Right kidney (tissue), 1 donor: ENCODE data around the gene ZNF546.
"Not testable (repeated sequence)": the region's sequence is repeated elsewhere in the genome, so short reads cannot be mapped to it uniquely, and the experiment has no call there.

ENCODE experiments used
- DNase-seq: peaks from one replicate; pipeline ENCODE4 v3.0.0-alpha.2; 2016

ZNF546 gene

DNA sequence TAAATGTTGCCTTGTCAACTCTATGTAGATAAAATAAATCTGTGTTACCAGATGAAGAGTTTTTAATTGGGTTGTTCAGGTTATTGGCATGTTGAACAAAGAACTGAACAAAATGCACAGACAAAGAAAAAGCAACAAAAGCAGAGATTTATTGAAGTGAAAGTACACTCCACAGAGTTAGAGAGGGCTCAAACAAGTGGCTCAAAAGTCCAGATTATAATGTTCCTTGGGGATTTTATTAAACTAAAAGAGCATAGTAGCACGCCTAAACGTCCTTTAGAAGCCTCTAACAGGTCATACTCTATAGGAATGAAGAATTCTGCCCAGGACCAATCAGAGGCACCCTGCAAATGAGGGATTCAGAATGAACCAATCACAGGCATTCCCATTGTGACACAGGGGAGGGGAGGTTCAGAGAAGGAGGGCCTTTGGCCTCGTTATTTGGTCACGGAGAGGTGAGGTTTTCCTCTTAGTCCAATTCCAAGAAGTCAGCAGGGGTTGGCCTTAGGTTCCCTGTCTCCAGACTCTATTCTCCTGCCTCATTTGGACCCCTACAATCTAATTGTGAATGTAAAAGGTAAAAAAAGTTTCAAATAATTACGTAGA lies 13.1 kb upstream of the ZNF546 start:
- DNase-seq: no peak

DNA sequence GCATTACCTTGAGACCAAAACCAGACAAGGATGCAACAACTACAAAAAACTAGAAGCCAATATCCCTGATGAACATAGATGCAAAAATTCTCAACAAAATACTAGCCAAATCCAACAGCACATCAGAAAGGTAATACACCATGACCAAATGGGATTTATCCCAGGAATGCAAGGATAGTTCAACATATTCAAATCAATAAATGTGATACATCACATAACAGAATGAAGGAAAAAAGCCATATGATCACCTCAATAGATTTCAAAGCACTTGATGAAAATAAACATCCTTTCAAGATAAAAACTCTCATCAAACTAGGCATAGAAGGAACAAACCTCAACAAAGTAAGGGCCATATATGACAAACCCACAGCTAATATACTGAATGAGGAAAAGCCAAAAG lies 10.2 kb upstream of the ZNF546 start:
- no peak for DNase-seq

DNA sequence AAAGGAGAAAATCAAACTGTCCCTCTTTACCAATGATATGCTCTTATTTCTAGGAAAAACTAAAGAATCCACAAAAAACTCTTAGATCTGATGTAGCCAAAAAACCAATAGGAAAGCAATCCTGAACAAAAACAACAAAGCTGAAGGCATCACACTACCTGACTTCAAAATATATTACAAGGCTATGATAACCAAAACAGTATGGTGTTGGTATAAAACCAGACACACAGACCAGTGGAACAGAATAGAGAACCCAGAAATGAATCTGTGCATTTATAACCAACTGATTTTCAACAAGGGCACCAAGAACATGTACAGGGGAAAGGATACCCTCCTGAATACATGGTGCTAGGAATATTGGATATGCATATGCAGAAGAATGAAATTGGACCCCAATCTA lies 9.7 kb upstream of the ZNF546 start:
- DNase-seq: no peak

DNA sequence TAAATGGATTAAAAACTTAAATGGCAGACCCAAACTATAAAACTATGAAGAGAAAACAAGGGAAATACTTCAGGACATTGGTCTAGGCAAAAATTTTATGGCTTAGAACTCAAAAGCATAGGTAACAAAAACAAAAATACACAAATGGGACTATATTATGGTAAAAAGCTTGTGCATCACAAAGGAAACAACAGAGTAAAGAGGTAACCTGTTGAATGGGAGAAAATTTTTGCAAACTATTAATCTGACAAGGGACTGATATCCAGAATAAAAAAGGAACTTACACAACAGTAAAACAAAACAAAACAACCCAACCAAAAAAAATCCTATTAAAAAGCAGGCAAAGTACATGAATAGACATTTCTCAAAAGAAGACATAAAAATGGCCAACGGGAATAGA lies 9.3 kb upstream of the ZNF546 start:
- DNase-seq: no peak

DNA sequence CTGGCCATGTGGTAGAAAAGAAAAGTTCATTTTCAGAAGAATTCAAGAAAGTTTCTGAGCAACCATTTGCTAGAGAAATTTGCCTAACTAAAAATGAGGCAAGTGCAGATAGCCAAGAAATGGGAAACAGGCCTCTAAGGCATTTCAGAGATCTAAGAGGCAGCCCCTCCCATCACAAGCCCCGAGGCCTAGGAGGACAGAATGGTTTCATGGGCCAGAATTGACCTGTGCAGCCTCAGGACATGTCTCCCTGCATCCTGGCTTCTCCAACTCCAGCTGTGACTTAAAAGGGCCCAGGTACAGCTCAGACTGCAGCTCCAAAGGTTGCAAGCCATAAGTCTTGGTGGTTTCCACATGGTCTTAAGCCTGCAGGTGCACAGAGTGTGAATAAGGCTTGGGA lies 3.3 kb upstream of the ZNF546 start:
- DNase-seq: no peak

DNA sequence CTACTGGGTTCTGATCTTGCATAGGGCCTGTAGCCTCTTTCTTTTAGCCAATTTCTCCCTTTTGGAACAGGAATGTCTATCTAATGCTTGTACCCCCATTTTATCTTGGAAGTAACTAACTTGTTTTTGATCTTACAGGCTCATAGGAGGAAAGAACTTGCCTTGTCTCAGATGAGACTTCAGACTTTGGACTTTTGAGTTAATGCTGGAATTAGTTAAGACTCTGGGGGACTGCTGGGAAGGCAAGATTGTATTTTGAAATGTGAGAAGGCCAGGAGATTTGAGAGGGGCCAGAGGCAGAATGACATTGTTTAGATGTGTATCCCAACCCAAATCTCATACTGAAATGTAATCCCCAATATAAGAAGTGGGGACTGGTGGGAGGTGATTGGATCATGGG lies 2.5 kb upstream of the ZNF546 start:
- DNase-seq: no peak

DNA sequence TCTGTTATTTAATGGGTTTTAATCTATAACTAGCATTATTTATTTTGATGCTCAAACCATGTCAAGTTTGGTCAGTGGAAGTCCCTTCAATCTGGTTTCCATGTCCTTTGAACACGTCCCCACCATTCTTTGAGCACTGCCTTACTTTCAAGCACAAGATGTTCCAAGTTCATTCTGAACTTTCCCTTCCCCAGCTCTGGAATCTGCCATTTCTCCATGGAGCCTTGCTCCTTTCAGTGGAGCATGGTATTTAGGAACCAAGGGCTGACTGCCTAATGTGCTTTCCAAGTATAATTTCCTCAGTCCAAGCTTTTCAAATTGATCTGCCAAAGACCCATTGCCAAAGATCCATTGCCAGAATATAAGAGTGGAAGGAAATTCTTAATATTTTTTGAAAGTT lies 1.1 kb upstream of the ZNF546 start:
- DNase-seq: no peak

DNA sequence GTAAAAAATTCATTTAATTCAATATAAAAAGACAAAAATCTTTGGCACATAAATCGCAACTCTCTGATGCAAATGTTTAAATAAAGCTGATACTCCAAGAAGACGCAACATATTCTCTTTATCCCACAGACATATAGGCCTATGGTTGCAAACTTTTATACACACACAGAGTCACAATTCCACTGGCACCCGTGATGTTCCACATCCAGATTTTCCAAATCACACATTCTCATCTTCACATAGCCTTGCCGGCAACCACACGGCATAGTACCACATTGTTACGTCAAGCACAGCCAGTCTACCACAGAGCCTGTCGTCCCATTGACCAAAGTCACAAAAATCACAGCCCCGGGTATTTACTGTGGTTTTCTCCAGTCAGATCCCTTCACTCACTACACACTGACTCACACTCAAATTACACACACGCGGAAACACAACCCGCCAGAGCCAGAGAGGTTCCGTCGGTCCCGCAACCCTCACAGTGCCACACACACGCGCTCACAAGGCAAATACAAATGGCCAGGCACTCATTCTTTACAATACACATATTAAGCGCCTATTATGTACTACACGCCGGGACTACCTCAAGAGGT lies 546 bp upstream of the ZNF546 start:
- DNase-seq: no peak

DNA sequence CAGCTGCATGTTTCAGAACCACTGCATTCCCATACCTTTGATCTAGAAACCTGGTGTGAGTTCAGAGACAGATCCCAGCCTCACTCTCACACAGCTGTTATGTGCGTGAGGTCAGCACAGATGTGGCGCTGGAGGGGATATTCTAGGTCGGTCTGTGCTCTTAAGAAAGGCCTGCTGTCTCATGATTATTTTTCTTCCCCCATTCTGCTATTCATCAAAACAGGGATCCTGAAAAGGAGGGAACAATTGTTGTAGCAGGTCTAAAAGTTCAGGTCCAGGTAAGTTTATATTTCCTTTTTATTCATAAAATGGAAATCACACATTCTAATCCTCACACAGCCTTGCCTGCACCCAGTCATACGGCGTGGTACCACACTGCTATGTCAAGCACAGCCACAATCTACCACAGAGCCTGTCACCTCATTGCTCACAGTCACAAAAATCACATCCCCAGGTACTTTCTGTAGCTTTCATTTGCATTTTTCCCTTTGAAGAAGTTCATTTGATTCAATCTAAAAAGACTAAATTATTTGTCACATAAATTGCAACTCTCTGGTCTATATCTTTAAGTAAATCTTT lies 867 bp downstream of the ZNF546 start:
- no peak for DNase-seq

DNA sequence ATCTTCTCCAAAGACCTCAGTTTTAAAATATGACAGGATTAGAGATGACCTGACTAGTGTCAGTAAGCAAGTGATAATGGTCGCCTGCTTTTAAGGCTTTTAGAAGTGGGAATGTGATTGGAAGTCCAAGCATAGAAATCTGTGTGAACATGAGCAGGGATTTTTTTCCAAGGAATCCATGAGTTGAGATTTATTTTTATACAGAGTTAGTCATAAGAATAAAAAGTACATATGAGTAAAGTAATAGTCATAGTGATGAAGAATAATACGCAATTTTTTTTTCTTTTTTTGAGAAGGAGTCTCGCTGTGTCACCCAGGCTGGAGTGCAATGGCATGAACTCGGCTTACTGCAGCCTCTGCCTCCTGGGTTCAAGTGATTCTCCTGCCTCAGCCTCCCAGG lies 1.6 kb downstream of the ZNF546 start:
- no peak for DNase-seq

DNA sequence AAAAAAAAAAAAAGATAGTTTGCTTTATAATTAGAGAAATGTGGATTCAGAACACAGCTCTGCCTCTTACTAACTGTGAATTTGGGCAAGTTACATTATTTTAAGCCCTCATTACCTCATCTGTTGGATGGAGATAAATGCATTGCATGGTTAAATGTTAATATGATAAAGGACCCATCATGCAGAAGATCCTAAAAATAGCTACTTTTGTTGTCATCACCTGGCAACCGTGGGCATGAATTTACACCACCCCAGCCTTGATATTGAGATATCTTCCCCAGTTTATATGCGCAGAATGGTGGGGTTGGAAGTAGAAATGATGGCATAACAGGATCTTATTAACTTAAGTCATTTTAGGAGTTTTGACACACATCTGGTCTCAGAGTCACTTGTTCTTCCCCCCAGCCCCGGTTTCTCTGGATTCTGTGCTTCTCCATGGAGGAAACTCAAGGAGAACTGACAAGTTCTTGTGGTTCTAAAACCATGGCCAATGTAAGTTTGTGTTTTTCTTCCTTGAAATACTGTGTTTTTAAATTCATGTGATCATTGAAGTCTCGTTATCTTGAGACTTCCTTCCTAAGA lies 8.9 kb downstream of the ZNF546 start:
- DNase-seq: no peak

DNA sequence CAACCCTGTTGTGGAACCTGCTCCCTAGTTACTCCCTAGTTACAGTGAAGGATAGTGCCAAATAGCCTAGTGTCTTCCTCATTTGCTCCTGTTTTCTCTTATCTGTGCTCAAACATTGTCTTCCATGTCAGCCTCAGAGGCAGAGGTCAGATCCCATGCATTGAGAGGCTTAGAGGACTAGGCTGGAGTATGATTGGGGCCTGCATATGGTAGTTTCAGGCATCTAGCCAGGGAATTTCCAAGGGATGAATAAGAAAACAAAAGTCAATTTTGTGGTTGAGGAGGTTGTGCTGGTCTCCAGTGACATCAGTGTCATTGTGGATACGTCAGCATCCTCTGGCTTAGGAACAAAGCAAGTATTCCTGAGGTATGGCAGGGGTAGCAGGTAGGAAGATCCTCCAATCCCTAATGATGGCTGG lies 9.4 kb downstream of the ZNF546 start:
- DNase-seq: no peak

DNA sequence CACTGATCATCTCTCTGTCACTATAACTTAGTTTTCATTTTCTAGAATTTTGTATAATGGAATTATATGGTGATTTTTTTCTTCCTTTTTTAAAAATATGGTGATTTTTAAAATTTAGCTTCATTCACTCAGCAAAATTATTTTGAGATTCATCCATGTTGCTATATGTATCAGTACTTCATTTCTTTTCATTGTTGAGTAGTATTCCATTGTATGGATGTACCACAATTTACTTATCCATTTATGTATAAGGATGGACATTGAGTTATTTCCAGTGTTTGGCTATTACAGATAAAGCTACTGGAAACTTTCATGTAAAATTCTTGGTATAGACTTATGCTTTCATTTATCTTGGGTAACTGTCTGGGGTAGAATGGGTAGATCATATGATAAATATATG lies 12.8 kb downstream of the ZNF546 start:
- no peak for DNase-seq

DNA sequence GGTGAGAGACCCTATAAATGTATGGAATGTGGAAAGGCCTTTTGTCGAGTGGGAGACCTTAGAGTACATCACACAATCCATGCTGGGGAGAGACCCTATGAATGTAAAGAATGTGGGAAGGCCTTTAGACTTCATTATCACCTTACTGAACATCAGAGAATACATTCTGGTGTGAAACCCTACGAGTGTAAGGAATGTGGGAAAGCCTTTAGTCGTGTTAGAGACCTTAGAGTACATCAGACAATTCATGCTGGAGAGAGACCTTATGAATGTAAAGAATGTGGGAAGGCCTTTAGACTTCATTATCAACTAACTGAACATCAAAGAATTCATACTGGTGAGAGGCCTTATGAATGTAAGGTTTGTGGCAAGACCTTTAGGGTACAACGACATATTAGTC lies 17.1 kb downstream of the ZNF546 start:
- no peak for DNase-seq

DNA sequence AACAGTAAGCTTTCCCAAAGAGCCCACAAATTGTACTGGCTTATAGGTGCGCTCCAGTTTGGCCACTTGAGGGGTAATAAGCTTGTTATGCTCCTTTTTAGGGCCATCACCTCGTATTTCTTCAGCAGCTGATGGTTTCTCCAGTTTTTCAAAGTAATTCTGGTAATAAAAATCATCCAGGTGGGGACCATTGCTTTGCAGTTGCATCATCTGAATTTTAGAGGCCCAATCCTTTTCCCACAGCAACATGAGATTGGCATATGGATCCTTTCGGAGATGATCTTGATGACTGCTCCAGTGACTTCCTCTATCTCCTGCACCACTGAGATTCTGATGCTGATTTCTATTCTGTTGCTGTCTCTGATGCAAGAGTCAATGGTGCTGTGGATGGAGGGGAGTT lies 27.1 kb downstream of the ZNF546 start:
- no peak for DNase-seq

DNA sequence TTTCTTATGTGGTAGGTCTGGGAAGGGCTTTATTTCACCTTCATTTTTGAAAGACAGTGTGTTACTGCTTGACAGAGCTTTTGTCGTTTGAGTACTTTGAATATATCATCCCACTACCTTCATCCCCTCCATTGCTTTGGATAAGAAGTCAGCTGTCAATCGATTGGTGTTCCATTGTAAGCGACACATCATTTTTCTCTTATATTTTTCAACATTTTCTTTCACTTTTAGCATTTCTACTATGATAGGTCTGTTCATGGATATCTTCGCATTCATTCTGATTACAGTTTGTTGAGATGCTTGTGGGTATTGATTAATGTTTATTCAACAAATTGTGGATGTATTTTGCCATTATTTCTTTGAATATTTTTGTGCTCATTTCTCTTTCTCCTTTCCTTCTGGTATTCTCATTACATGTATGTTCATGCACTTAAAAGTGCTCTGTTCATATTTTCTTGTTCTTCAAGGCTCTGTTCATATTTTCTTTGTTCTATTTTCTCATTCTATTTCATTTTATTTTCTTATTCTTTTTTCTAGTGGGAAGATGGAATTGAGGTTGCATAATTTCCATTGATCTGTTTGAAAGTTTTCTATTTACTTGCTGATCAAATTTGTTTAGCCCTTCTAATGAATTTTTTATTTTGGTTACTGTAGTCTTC lies 29.2 kb downstream of the ZNF546 start:
- DNase-seq: no peak

DNA sequence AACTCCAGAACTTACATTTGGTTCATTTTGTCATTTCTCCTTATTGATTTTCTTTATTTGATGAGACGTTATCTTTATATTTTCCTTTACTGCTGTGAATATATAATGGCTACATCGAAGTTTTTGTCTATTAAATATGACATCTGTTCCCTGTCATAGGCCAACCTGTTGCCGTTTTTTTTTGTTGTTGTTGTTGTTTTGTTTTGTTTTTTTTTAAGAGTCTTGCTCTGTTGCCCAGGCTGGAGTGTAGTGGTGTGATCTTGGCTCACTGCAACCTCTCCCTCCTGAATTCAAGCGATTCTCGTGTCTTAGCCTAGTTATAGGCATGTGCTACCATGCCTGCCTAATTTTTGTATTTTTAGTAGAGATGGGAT lies 29.7 kb downstream of the ZNF546 start:
- DNase-seq: no peak

DNA sequence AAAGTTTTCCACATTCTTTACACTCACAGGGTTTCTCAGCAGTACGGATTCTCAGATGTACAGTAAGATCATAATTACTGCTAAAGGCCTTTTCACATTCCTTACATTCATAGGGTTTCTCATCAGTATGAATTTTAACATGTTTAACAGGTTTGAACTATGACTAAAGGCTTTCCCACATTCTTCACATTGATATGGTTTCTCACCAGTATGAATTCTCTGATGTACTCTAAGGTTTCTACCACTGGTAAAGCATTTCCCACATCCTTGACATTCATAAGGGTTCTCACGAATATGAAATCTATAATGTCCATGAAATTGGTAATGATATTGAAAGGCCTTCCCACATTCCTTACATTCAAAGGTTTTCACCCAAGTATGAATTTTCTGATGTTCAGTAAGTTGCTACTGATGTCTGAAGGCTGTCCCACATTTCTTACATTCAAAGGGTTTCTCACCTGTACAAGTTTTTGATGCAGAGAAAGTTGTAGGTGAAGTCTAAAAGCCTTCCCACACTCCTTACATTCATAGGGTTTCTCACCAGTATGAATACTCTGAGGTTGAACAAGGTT lies 37.2 kb downstream of the ZNF546 start:
- no peak for DNase-seq

DNA sequence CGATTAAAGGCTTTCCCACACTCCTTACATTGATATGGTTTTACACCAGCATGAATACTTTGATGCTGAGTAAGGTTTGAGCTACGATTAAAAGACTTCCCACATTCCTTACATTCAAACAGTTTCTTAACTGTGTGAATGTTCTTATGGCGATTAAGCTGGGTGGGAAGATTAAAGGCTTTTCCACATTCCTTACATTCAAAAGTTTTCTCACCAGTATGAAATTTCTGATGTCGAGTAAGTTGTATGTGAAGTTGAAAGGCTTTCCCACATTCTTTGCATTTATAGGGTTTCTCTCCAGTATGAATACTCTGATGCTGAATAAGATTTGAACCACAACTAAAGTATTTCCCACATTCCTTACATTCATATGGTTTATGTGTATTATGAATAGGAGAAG lies 39.1 kb downstream of the ZNF546 start:
- DNase-seq: no peak

DNA sequence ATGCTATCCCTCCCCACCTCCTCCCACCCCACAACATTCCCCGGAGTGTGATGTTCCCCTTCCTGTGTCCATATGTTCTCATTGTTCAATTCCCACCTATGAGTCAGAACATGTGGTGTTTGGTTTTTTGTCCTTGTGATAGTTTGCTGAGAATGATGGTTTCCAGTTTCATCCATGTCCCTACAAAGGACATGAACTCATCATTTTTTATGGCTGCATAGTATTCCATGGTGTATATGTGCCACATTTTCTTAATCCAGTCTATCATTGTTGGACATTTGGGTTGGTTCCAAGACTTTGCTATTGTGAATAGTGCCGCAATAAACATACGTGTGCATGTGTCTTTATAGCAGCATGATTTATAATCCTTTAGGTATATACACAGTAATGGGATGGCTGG lies 41.2 kb downstream of the ZNF546 start:
- DNase-seq: not testable (repeated sequence)

DNA sequence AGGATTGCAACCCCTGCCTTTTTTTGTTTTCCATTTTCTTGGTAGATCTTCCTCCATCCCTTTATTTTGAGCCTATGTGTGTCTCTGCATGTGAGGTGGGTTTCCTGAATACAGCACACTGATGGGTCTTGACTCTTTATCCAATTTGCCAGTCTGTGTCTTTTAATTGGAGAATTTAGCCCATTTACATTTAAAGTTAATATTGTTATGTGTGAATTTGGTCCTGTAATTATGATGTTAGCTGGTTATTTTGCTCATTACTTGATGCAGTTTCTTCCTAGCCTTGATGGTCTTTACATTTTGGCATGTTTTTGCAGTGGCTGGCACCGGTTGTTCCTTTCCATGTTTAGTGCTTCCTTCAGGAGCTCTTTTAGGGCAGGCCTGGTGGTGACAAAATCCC lies 44.9 kb downstream of the ZNF546 start:
- not testable (repeated sequence) for DNase-seq

DNA sequence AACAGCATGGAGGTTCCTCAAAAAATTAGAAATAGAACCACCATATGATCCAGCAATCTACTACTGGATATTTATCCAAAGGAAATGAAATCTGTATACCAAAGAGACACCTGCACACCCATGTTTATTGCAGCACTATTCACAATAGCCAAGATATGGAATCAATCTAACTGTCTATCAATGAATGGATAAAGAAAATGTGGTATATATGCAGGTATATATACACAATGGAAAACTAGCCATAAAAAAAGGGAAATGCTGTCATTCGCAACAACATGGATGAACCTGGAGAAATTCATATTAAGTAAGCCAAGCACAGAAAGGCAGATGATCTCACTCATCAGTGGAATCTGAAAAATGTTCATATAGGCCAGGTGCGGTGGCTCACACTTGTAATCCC lies 56.6 kb downstream of the ZNF546 start:
- no peak for DNase-seq

DNA sequence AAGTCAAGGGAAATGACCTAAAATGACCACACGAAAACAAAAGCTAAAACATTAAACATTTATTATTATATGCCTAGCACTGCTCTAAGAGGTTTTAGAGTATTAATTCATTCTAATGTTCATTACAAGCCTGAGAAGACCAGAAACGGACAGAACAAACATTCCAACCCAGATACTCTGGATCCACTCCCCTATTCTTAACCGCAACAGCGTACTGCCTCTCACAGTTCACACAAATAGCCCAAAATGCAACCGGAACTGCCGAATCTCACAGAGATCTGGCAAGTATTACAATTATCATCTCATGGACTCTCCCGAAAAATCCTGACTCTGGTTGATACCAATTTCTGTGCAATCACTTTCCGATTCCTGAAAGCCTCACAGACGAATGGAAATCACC lies 57.8 kb downstream of the ZNF546 start:
- DNase-seq: no peak
